NCI-H345 treated with DMSO at 0.1 percent for 48 hours (cell line): ENCODE data around the gene CWC22.

Source experiments
- DNase-seq: peaks from one replicate; lab custom pipeline; 2025; ENCODE audit not compliant: unreplicated experiment; lab: John Stamatoyannopoulos, UW

CWC22 gene

GRCh38 chr2:179900655-179901054 lies 106.4 kb downstream of the CWC22 start:
- DNase-seq = no peak

- DNase-seq = no peak
These were observed 107.4 kb downstream of the CWC22 start for GRCh38 chr2:179899666-179900065.

GRCh38 chr2:179898873-179899272 lies 108.2 kb downstream of the CWC22 start:
- no peak for DNase-seq
